Mucosa of stomach (tissue), 1 donor: ENCODE results near the gene ADARB2.
"Not testable (repeated sequence)": the region's sequence is repeated elsewhere in the genome, so short reads cannot be mapped to it uniquely, and the experiment has no call there.

Source experiments
- H3K27me3 ChIP-seq: one replicate; pipeline ENCODE4 v1.7.0; 2013; ENCODE audit warnings: mild to moderate bottlenecking, low read length; ENCODE audit not compliant: control insufficient read depth, insufficient read depth
- H3K36me3 ChIP-seq: one replicate; pipeline ENCODE4 v1.7.0; 2013; ENCODE audit warnings: low read length; ENCODE audit not compliant: control insufficient read depth, insufficient read depth
- H3K4me1 ChIP-seq: one replicate; pipeline ENCODE4 v1.7.0; 2013; ENCODE audit warnings: mild to moderate bottlenecking, low read length; ENCODE audit not compliant: control insufficient read depth, insufficient read depth
- H3K4me3 ChIP-seq: one replicate; pipeline ENCODE4 v1.7.0; 2013; ENCODE audit warnings: low read length
- H3K9ac ChIP-seq: one replicate; pipeline ENCODE4 v1.7.0; 2013; ENCODE audit warnings: mild to moderate bottlenecking, low read length, moderate library complexity
- H3K9me3 ChIP-seq: one replicate; pipeline ENCODE4 v1.7.0; 2013; ENCODE audit warnings: mild to moderate bottlenecking, low read length, moderate library complexity; ENCODE audit not compliant: control insufficient read depth
- donor health status: Pancreatic carcinoma.

Gene ADARB2

GRCh38 chr10:1229116-1229515 is 508.2 kb downstream of the ADARB2 start:
- Histone ChIP-seq H3K36me3 (no peaks in the 10 kb centered on the region), H3K9me3 (no peaks in the 10 kb centered on the region), H3K27me3 (no peaks in the 10 kb centered on the region), H3K9ac (no peak overlapping the region), H3K4me3 (no peak overlapping the region), H3K4me1 (no peaks in the 10 kb centered on the region)

GRCh38 chr10:1228467-1228975 is 508.8 kb downstream of the ADARB2 start:
- H3K9ac ChIP-seq, result no peak overlapping the region
- H3K27me3 ChIP-seq, result no peaks in the 10 kb centered on the region
- H3K4me3 ChIP-seq, result no peak overlapping the region
- no peaks in the 10 kb centered on the region for H3K4me1 ChIP-seq
- H3K9me3 ChIP-seq, result no peaks in the 10 kb centered on the region
- H3K36me3 ChIP-seq, result no peaks in the 10 kb centered on the region

GRCh38 chr10:1227510-1228402 is 509.6 kb downstream of the ADARB2 start:
- Histone ChIP-seq H3K9ac (no peak overlapping the region), H3K27me3 (no peaks in the 10 kb centered on the region), H3K4me3 (no peak overlapping the region), H3K9me3 (no peaks in the 10 kb centered on the region), H3K4me1 (no peaks in the 10 kb centered on the region), H3K36me3 (no peaks in the 10 kb centered on the region)

GRCh38 chr10:1226907-1227306 is 510.4 kb downstream of the ADARB2 start:
- H3K27me3 ChIP-seq, H3K9me3 ChIP-seq, H3K36me3 ChIP-seq, H3K4me1 ChIP-seq, H3K4me3 ChIP-seq, H3K9ac ChIP-seq: not testable (repeated sequence)

GRCh38 chr10:1219874-1220273 is 517.5 kb downstream of the ADARB2 start:
- H3K9me3 ChIP-seq, H3K27me3 ChIP-seq, H3K36me3 ChIP-seq, H3K9ac ChIP-seq, H3K4me1 ChIP-seq, H3K4me3 ChIP-seq: not testable (repeated sequence)

GRCh38 chr10:1217661-1218060 is 519.7 kb downstream of the ADARB2 start:
- H3K36me3 ChIP-seq, result no peaks in the 10 kb centered on the region
- H3K9me3 ChIP-seq, result no peaks in the 10 kb centered on the region
- H3K4me3 ChIP-seq, result no peak overlapping the region
- H3K4me1 ChIP-seq, result no peaks in the 10 kb centered on the region
- H3K27me3 ChIP-seq, result no peaks in the 10 kb centered on the region
- H3K9ac ChIP-seq, result no peak overlapping the region

- Histone ChIP-seq H3K9me3 (no peaks in the 10 kb centered on the region), H3K4me3 (no peak overlapping the region), H3K9ac (no peak overlapping the region), H3K36me3 (no peaks in the 10 kb centered on the region), H3K27me3 (no peaks in the 10 kb centered on the region), H3K4me1 (no peaks in the 10 kb centered on the region)
Measured at GRCh38 chr10:1217237-1217587, 520.1 kb downstream of the ADARB2 start.

- Histone ChIP-seq H3K27me3 (no peaks in the 10 kb centered on the region), H3K4me1 (no peaks in the 10 kb centered on the region), H3K9me3 (no peaks in the 10 kb centered on the region), H3K36me3 (no peaks in the 10 kb centered on the region), H3K9ac (no peak overlapping the region), H3K4me3 (no peak overlapping the region)
Measured at GRCh38 chr10:1216574-1217236, 520.6 kb downstream of the ADARB2 start.

GRCh38 chr10:1215862-1216573 is 521.3 kb downstream of the ADARB2 start:
- Histone ChIP-seq H3K27me3 (no peaks in the 10 kb centered on the region), H3K4me1 (no peaks in the 10 kb centered on the region), H3K9me3 (no peaks in the 10 kb centered on the region), H3K9ac (no peak overlapping the region), H3K36me3 (no peaks in the 10 kb centered on the region), H3K4me3 (no peak overlapping the region)

- Histone ChIP-seq H3K4me1 (no peaks in the 10 kb centered on the region), H3K27me3 (no peaks in the 10 kb centered on the region), H3K9me3 (no peaks in the 10 kb centered on the region), H3K36me3 (no peaks in the 10 kb centered on the region), H3K4me3 (no peak overlapping the region), H3K9ac (no peak overlapping the region)
Measured at GRCh38 chr10:1214882-1215540, 522.3 kb downstream of the ADARB2 start.

- no peaks in the 10 kb centered on the region for H3K27me3 ChIP-seq
- no peaks in the 10 kb centered on the region for H3K36me3 ChIP-seq
- H3K9me3 ChIP-seq, result no peaks in the 10 kb centered on the region
- H3K4me3 ChIP-seq, result no peak overlapping the region
- H3K9ac ChIP-seq, result no peak overlapping the region
- no peaks in the 10 kb centered on the region for H3K4me1 ChIP-seq
Measured at GRCh38 chr10:1214071-1214675, 523.2 kb downstream of the ADARB2 start.
